Measurements from ENCODE around the gene CCDC92. TPM values are rescaled to one million over a fixed set of nuclear protein-coding genes. Genes with fewer than 3 reads are reported as not detected.

The CCDC92 gene
- total RNA-seq (10 to 100 TPM in 3 of 5 donors, 1 to 10 TPM in 2; 3.5 to 30.4 (median 12.3) TPM), polyA plus RNA-seq (10 to 100 TPM; 21.7 to 32.6 (median 23.8) TPM)
- long read RNA-seq, donor 1, transcript CCDC92-201 (5 exons, 2,787 nt): major isoform, 5 of 5 reads
- long read RNA-seq, donor 1, partial matches to known transcripts: 0 of 5 reads
- long read RNA-seq, donor 1, other reads (novel, unspliced or antisense): 0 of 5 reads
- long read RNA-seq, donor 2, full-length matches to known transcripts: 7 of 7 reads
- long read RNA-seq, donor 2, partial matches to known transcripts: 0 of 7 reads
- long read RNA-seq, donor 2, other reads (novel, unspliced or antisense): 0 of 7 reads
- long read RNA-seq, donor 3, full-length matches to known transcripts: 1 of 1 reads
- long read RNA-seq, donor 3, partial matches to known transcripts: 0 of 1 reads
- long read RNA-seq, donor 3, other reads (novel, unspliced or antisense): 0 of 1 reads
- long read RNA-seq, donor 4: 0 reads
- long read RNA-seq, donor 5, full-length matches to known transcripts: 8 of 8 reads
- long read RNA-seq, donor 5, partial matches to known transcripts: 0 of 8 reads
- long read RNA-seq, donor 5, other reads (novel, unspliced or antisense): 0 of 8 reads
- long read RNA-seq, donor 6, transcript CCDC92-201 (5 exons, 2,787 nt): major isoform, 12 of 15 reads
- long read RNA-seq, donor 6, partial matches to known transcripts: 0 of 15 reads
- long read RNA-seq, donor 6, other reads (novel, unspliced or antisense): 0 of 15 reads
- long read RNA-seq, donor 7, transcript CCDC92-201 (5 exons, 2,787 nt): major isoform, 12 of 13 reads
- long read RNA-seq, donor 7, partial matches to known transcripts: 0 of 13 reads
- long read RNA-seq, donor 7, other reads (novel, unspliced or antisense): 0 of 13 reads
- long read RNA-seq, donor 8, full-length matches to known transcripts: 7 of 7 reads
- long read RNA-seq, donor 8, partial matches to known transcripts: 0 of 7 reads
- long read RNA-seq, donor 8, other reads (novel, unspliced or antisense): 0 of 7 reads
- long read RNA-seq, donor 9, partial matches to known transcripts: 0 of 2 reads
- long read RNA-seq, donor 9, other reads (novel, unspliced or antisense): 0 of 2 reads
- long read RNA-seq, donor 10, partial matches to known transcripts: 0 of 2 reads
- long read RNA-seq, donor 10, other reads (novel, unspliced or antisense): 0 of 2 reads

GRCh38 chr12:123972457-123973401 lies at the start of gene CCDC92, which contains the start of gene ZNF664:
Gene CCDC92 (minus strand): TSS chr12:123972831. CDS start chr12:123944305, 28,526 bp downstream.
Gene ZNF664 (plus strand): TSS chr12:123973215. CDS start chr12:124012145, 38,930 bp downstream.
- Histone ChIP-seq H3K27me3 (no peaks in the 10 kb centered on the region), H3K27ac (peak within 1 kb of the TSS; percentile 92 to 97 (median 96)), H3K9me3 (no peaks in the 10 kb centered on the region), H3K4me3 (peak within 1 kb of the TSS; percentile 84 to 99 (median 96)), H3K36me3 (peaks cover 0 to 18% (median 9%) of the 10 kb centered on the region in 4 donors), H3K4me1 (peaks cover 13 to 49% (median 35%) of the 10 kb centered on the region in 4 donors)
- TF ChIP-seq CTCF (IDR thresholded peaks at IDR 0.05) (peak in 3 of 7 experiments; percentile 9 to 37 (median 10)), POLR2A (IDR thresholded peaks at IDR 0.05) (peak in 1 of 4 donors; percentile 26), EP300 (IDR thresholded peaks at IDR 0.05) (no peak), POLR2AphosphoS5 (IDR thresholded peaks at IDR 0.05) (peak in 2 of 3 donors; percentile 70 to 72)
- peak; percentile 95 to 98 for DNase-seq
- 0 to 33% (median 1%) methylated on average over 29 to 120 of the region's 138 CpGs for WGBS, 5 donors
- intact Hi-C loops (cut with DNase I; ENCODE audit: low total_unique reads): no loop called here

GRCh38 chr12:124022161-124022560 lies 49.5 kb upstream of the CCDC92 start:
- 93 to 97% (median 95%) methylated on average over 3 of the region's 3 CpGs for WGBS, 5 donors
- Histone ChIP-seq H3K27me3 (no peaks in the 10 kb centered on the region), H3K4me3 (no peak overlapping the region), H3K9me3 (no peaks in the 10 kb centered on the region), H3K36me3 (no peaks in the 10 kb centered on the region), H3K27ac (no peak overlapping the region), H3K4me1 (peaks cover 0 to 8% (median 4%) of the 10 kb centered on the region in 4 donors)
- TF ChIP-seq POLR2AphosphoS5 (IDR thresholded peaks at IDR 0.05) (no peak), EP300 (IDR thresholded peaks at IDR 0.05) (no peak), CTCF (IDR thresholded peaks at IDR 0.05) (no peak), POLR2A (IDR thresholded peaks at IDR 0.05) (no peak)
- intact Hi-C loops (cut with DNase I; ENCODE audit: low total_unique reads): no loop called here
- no peak for DNase-seq

- Histone ChIP-seq H3K27ac (peak overlapping the region in 2 of 5 donors; percentile 17 to 45), H3K9me3 (no peaks in the 10 kb centered on the region), H3K27me3 (no peaks in the 10 kb centered on the region), H3K4me1 (peaks cover 0 to 8% (median 4%) of the 10 kb centered on the region in 4 donors), H3K36me3 (no peaks in the 10 kb centered on the region), H3K4me3 (no peak overlapping the region)
- 67 to 84% (median 76%) methylated on average over 3 of the region's 3 CpGs for WGBS, 5 donors
- DNase-seq: no peak
- intact Hi-C loops (cut with DNase I; ENCODE audit: low total_unique reads): no loop called here
- no peak for TF ChIP-seq POLR2A (IDR thresholded peaks at IDR 0.05)
Measured at GRCh38 chr12:124021007-124021406, 48.4 kb upstream of the CCDC92 start.

- DNase-seq: no peak
- Histone ChIP-seq H3K4me1 (peaks cover 0 to 8% (median 4%) of the 10 kb centered on the region in 4 donors), H3K27me3 (no peaks in the 10 kb centered on the region), H3K9me3 (no peaks in the 10 kb centered on the region), H3K27ac (peak overlapping the region in 2 of 5 donors; percentile 17 to 45), H3K36me3 (peaks cover 0 to 2% (median under 1%) of the 10 kb centered on the region in 4 donors), H3K4me3 (no peak overlapping the region)
- intact Hi-C loops (cut with DNase I; ENCODE audit: low total_unique reads): no loop called here
- WGBS, 5 donors: 75 to 94% (median 85%) methylated on average over 2 of the region's 2 CpGs
- TF ChIP-seq EP300 (IDR thresholded peaks at IDR 0.05) (no peak), POLR2AphosphoS5 (IDR thresholded peaks at IDR 0.05) (no peak), CTCF (IDR thresholded peaks at IDR 0.05) (no peak), POLR2A (IDR thresholded peaks at IDR 0.05) (no peak)
Measured at GRCh38 chr12:124020514-124020949, 47.9 kb upstream of the CCDC92 start.
